ENCODE measurements around the gene RERE.

GRCh38 chr1:8567146-8567545 is 250.3 kb downstream of the RERE start:
- TF ChIP-seq, protein P1, sequence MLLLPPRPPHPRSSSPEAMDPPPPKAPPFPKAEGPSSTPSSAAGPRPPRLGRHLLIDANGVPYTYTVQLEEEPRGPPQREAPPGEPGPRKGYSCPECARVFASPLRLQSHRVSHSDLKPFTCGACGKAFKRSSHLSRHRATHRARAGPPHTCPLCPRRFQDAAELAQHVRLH (tag by site-specific recombination; IDR thresholded peaks at IDR 0.05), result no peak
- TF ChIP-seq, protein P2, sequence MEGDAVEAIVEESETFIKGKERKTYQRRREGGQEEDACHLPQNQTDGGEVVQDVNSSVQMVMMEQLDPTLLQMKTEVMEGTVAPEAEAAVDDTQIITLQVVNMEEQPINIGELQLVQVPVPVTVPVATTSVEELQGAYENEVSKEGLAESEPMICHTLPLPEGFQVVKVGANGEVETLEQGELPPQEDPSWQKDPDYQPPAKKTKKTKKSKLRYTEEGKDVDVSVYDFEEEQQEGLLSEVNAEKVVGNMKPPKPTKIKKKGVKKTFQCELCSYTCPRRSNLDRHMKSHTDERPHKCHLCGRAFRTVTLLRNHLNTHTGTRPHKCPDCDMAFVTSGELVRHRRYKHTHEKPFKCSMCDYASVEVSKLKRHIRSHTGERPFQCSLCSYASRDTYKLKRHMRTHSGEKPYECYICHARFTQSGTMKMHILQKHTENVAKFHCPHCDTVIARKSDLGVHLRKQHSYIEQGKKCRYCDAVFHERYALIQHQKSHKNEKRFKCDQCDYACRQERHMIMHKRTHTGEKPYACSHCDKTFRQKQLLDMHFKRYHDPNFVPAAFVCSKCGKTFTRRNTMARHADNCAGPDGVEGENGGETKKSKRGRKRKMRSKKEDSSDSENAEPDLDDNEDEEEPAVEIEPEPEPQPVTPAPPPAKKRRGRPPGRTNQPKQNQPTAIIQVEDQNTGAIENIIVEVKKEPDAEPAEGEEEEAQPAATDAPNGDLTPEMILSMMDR (tag by site-specific recombination; IDR thresholded peaks at IDR 0.05), result no peak
- TF ChIP-seq ZNF18 (tag by site-specific recombination; IDR thresholded peaks at IDR 0.05) (no peak), ZNF366 (tag by site-specific recombination; conservative IDR thresholded peaks at IDR 0.05) (no peak), ZNF324 (tag by site-specific recombination; IDR thresholded peaks at IDR 0.05) (no peak)

Measured in HEK293 (cell line).